Retinal pigment epithelial cell (primary cell): ENCODE measurements around the gene ZNF593.

Source experiments
- DNase-seq: peaks from one replicate; pipeline ENCODE4 v3.0.0-alpha.2; 2010; ENCODE audit warnings: low read depth
- H3K4me3 ChIP-seq: 2 replicates; pipeline ENCODE4 v1.5.1; 2011; ENCODE audit warnings: mild to moderate bottlenecking, low read length, control low read depth, moderate library complexity
- TF ChIP-seq, protein P1 (sequence below): conservative IDR thresholded peaks from 2 replicates; pipeline ENCODE4 v1.5.1; 2011; ENCODE audit warnings: low read depth, low read length, control low read depth, inconsistent platforms

Gene ZNF593

DNA sequence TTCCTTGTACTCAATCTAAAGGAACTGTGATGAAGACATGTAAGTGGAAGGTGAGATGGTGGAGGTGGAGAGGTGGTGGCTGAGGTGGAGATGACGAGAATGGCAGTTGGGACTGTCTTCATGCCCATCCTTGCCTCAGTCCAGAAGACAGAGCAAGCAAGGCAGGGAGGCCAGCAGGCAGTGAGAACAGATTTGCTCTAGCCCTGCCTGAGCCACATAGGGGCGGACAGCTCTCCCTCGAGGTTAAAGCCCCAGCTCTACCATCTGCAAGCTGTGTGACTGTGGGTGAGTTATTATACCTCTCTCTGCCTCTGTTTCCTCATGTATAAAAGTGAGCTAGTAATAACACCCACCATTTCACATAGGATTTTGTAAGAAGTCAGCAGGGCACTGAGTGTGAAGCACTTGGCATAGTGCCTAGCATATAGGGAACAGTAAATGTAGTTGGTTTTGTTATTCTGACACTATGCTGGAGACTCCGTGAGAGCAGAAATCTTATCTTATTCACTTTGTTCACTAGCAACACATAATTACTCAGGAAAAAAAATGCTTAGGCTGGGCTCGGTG lies 15.7 kb upstream of the ZNF593 start:
- TF ChIP-seq, protein P1, sequence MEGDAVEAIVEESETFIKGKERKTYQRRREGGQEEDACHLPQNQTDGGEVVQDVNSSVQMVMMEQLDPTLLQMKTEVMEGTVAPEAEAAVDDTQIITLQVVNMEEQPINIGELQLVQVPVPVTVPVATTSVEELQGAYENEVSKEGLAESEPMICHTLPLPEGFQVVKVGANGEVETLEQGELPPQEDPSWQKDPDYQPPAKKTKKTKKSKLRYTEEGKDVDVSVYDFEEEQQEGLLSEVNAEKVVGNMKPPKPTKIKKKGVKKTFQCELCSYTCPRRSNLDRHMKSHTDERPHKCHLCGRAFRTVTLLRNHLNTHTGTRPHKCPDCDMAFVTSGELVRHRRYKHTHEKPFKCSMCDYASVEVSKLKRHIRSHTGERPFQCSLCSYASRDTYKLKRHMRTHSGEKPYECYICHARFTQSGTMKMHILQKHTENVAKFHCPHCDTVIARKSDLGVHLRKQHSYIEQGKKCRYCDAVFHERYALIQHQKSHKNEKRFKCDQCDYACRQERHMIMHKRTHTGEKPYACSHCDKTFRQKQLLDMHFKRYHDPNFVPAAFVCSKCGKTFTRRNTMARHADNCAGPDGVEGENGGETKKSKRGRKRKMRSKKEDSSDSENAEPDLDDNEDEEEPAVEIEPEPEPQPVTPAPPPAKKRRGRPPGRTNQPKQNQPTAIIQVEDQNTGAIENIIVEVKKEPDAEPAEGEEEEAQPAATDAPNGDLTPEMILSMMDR = no peak
- no peak for DNase-seq
- H3K4me3 ChIP-seq = no peak overlapping the region

DNA sequence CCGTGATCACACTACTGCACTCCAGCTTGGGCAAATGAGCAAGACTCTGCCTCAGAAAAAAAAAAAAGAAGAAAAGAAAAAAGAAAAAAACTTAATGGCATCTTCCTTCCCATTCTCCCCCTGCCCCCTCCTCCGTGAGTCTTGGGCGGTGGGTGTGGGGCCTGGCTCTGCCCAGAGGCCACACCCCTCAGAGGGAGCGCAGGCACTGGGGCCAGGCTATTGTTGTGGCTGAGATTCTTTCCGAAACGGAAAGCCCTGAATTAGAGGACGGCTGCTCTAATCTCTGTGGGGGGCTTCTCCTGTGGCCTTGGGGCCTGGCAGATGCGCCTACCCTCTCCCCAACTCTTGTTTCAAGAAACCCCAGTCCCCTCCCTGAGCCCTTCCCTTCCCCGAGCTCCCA lies 15.0 kb upstream of the ZNF593 start:
- TF ChIP-seq, protein P1 = no peak
- no peak for DNase-seq
- H3K4me3 ChIP-seq = no peak overlapping the region

DNA sequence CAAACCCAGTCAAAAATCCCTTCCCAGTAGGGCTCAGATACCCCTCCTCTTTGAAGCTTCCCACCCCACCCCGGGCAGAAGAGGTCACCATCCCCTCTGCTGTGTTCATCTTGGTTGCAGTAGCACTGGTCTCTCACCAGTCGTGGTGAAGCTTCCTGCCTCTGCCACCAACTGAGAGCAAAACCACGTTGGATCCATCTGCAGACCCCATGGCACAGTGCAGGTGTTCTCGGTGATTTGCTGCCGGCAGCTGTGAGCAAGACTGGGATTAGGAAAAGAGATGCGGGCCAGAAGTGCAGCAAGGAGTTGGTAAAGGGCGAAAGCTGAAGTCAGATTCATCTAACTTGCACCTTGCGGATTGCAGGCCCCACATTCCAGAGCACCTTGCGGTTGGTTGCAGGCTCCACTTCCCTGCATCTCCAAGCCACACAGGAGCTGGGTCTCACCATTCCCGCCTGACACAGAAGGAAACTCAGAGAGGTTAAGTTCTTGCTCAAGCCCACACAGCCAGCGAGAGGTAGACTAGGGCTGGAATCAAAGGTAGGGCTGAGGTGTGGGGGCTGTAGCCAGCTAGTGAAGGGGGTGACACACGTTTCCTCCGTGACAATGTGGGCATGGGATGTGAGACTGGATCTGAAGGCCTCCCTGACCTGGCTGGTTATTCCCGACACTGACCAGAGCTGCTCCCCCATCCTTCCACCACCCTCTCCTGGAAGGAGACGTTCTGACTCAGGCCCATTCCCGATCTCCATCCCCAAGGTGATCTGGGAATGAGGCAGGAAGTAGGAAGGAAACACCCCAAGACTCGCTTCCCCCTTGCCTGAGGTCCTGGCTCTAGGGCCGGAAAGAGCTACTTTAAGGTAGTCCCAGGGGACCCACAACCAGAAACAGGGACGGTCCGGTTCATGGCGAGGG lies 14.1 kb upstream of the ZNF593 start:
- H3K4me3 ChIP-seq = no peak overlapping the region
- TF ChIP-seq, protein P1 = no peak
- DNase-seq = no peak

DNA sequence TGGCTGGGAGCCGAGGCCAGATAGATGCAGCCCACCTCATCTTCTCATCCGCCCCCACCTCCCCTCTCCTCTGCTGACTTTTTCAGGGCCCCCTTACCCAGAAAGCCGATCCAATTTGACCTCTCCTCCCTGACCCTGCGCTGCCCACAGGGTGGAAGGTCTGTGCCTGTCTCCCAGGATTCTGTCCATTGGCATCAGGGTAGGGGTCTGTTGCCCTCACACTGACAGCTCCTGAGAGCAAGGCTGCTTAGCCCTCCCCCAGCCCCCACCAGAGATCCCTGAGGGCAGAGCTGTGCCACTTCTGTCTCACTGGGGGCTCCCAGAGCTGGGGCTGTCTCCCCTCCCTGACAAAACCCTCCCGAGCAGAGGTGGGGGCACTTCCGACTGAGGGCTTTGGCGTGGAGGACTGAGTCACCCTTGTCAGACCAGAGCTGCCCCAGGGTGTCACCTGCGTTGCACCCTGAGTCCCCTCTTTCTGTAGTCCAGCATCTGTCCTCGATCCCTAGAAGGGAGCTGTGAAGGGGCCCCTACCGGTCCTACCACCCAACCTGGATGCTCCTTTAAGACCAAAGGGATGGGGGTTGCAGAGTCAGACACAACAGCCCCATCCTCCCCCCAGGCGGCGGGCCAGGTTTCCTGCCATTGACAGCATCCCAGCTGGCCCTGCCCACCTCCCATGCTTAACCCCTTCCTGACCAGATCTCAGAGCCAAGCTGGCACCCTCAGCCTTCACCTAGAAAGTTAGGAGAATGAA lies 13.2 kb upstream of the ZNF593 start:
- no peak overlapping the region for H3K4me3 ChIP-seq
- TF ChIP-seq, protein P1 = no peak
- DNase-seq = no peak

DNA sequence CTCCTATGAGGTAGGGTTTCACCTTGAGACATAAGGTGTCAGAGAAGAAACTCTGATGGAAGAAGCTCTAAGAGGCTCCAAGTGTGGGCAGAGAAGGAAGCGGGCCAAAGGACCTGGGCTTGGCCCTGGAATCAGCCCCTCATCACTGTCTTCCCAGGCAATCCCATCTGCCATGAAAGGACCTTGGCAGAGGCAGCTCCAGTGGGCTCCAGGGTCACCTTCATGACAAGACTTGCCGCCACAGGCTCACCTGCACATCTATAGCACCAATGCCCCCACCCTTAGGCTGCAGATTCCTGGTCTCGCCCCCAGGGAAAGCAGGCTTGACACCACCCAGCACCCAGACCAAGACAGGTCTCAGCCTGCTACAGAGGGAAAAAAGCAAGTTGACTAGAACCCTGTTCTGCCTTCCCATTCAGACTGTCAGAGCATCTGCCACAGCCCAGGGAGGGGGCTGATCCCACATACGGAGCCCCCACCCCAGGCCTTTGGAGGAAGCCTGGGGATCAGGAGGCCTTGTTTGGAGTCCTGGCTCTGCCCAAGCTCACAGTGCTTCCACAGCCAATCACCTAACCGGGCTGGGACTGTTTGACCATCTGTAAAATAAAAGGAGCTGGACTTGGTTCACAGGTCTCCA lies 11.3 kb upstream of the ZNF593 start:
- DNase-seq = no peak
- no peak overlapping the region for H3K4me3 ChIP-seq
- TF ChIP-seq, protein P1 = no peak

DNA sequence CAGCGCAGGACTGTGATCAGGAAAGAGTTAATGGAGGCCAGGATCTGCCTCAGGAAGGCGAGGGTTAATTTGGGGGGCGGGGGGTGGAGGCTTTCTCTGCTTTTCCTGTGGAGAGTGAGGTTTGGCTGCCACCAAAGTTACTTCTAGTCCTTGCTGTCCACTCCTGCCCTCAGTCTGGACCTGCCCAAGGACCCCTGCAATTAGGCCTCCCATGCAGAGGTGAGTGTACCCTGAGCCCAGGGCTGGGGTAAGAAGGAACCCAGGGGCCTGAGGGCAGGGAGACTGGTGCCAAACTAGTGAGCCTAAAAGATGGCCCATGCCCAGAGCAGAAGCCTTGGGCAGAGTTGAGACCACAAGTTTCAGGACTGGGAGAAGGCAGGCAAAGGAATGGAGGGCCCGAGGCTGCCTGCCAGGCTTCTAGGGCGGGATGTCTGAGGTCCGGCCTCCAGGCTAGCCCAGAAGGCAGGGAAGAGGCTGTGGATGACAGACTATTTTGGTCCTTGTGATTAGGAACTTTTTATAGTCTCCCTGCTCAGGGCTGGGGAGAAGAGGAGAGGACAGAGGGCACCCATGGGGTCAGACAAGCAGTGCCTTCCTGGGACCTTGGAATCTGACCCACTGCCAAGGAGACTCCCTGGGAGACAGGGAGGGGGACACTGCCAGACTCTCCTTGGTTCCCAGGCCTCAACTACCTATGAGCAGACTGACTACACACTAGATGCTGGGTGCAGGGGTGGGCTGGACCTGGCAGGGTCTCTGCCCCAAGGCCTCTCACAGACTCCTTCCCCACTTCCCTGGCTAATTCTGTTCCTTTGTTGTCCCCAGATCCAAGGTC lies 10.6 kb upstream of the ZNF593 start, which contains the start of gene FAM110D:
Gene FAM110D (plus strand): TSS at position 172 of the 835 bp plus-strand sequence. CDS start 2,213 bp downstream, outside the sequence.
- DNase-seq = no peak
- TF ChIP-seq, protein P1 = no peak
- no peak within 1 kb of the TSS for H3K4me3 ChIP-seq
